Osteocyte (in vitro differentiated cells): ENCODE results near the gene CFAP46. TPM values are rescaled to one million over a fixed set of nuclear protein-coding genes. Genes with fewer than 3 reads are reported as not detected.
"Not testable (repeated sequence)": the region's sequence is repeated elsewhere in the genome, so short reads cannot be mapped to it uniquely, and the experiment has no call there.

Source experiments
- DNase-seq: peaks from one replicate; pipeline ENCODE4 v3.0.0; 2021; ENCODE audit warnings: mixed read lengths; ENCODE audit not compliant: unreplicated experiment; ENCODE audit errors: extremely low spot score
- H3K27ac Mint-ChIP-seq: one replicate; pipeline ENCODE4 v1.8.0; 2021; ENCODE audit warnings: mild to moderate bottlenecking, mixed read lengths; ENCODE audit not compliant: unreplicated experiment
- H3K27me3 Mint-ChIP-seq: one replicate; pipeline ENCODE4 v1.8.0; 2021; ENCODE audit warnings: mixed read lengths; ENCODE audit not compliant: unreplicated experiment
- H3K36me3 Mint-ChIP-seq: one replicate; pipeline ENCODE4 v1.8.0; 2021; ENCODE audit warnings: mixed read lengths; ENCODE audit not compliant: unreplicated experiment
- H3K4me1 Mint-ChIP-seq: one replicate; pipeline ENCODE4 v1.8.0; 2021; ENCODE audit warnings: mixed read lengths; ENCODE audit not compliant: unreplicated experiment
- H3K4me3 Mint-ChIP-seq: one replicate; pipeline ENCODE4 v1.8.0; 2021; ENCODE audit warnings: mild to moderate bottlenecking, moderate library complexity, mixed read lengths; ENCODE audit not compliant: unreplicated experiment
- H3K9me3 Mint-ChIP-seq: one replicate; pipeline ENCODE4 v1.8.0; 2021; ENCODE audit warnings: mixed read lengths; ENCODE audit not compliant: unreplicated experiment
- total RNA-seq: library from RNA; stranded (reverse); gene quantifications from 2 replicates; pipeline ENCODE4 v1.2.1, GENCODE V29; 2021
- TF ChIP-seq, protein P1 (sequence below): fragments of 200-600 bp; sonication (generic); IDR thresholded peaks from 2 replicates; pipeline ENCODE4 v1.5.0; 2021; ENCODE audit warnings: antibody characterized with exemption, mild to moderate bottlenecking, moderate library complexity

Gene CFAP46
- total RNA-seq, 1 donor from 2014 or later: 0.56 TPM

DNA sequence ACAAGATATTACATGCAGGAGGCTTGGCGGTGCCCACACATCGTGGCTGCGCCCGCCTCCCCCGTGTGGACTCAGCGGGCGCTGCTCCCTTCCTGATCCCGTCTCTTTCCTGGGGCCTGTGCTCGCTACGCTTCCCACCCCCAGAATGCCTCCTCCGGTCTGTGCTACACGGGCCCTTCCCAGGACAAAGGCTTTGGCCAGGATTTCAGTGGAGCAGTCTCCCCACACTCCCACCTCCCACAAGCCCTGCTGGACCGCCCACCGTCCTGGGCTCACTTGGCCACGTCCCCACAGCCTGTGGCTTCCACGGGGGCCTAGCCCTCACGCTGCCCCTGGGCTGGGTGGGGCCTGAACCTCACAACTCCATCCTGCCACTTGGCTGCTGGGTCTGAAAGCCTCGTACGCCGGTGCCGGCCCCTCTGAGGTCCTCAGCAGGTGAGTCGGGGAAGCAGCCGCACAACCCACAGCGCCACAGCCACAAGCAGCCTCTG is 17.3 kb downstream of the CFAP46 start:
- H3K36me3 Mint-ChIP-seq: no peaks in the 10 kb centered on the region
- H3K27ac Mint-ChIP-seq: no peak overlapping the region
- H3K4me3 Mint-ChIP-seq: no peak overlapping the region
- H3K9me3 Mint-ChIP-seq: no peaks in the 10 kb centered on the region
- DNase-seq: no peak
- TF ChIP-seq, protein P1, sequence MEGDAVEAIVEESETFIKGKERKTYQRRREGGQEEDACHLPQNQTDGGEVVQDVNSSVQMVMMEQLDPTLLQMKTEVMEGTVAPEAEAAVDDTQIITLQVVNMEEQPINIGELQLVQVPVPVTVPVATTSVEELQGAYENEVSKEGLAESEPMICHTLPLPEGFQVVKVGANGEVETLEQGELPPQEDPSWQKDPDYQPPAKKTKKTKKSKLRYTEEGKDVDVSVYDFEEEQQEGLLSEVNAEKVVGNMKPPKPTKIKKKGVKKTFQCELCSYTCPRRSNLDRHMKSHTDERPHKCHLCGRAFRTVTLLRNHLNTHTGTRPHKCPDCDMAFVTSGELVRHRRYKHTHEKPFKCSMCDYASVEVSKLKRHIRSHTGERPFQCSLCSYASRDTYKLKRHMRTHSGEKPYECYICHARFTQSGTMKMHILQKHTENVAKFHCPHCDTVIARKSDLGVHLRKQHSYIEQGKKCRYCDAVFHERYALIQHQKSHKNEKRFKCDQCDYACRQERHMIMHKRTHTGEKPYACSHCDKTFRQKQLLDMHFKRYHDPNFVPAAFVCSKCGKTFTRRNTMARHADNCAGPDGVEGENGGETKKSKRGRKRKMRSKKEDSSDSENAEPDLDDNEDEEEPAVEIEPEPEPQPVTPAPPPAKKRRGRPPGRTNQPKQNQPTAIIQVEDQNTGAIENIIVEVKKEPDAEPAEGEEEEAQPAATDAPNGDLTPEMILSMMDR: no peak
- H3K27me3 Mint-ChIP-seq: no peaks in the 10 kb centered on the region
- H3K4me1 Mint-ChIP-seq: no peaks in the 10 kb centered on the region

DNA sequence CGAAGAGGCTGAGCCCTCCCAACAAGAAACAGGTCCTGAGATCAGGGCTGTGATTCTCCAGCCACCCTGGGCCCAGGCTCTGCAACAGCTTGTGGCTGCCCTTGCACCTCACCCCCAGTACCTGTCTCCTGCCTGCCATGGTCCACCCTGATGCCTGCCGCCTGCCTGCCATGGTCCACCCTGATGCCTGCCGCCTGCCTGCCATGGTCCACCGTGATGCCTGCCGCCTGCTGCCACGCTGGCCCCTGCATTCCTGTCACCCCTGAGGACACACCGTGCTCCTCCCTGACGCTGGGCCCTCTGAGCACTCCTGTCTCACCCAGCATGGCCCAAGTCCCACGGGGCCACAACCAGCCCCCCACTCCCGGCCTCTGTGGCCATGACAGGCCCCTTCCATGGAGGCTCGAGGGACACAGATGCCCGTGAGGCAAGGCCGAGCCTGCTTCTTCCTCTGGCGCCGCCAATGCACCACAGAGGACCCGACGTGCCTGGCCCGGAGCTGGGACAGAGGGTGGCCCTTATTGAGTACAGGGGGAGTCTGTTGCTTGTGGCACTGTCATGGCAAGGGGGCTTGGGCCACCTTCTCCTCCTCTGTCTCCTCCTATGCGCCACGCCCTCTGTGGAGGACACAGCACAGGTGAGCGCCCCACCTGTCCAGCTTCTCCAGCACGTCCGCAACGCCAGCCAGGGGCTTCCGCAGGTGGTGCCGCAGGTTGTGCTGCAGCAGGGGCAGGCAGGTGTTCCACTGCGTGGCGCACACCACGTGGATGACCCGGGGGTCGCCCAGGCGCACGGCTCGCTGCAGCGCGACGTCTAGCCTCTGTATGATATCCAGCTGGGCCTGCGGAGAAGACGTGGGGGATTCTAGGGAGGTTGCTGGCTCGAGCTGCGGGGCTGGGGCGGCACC is 18.1 kb downstream of the CFAP46 start:
- TF ChIP-seq, protein P1: no peak
- H3K4me3 Mint-ChIP-seq: no peak overlapping the region
- DNase-seq: no peak

DNA sequence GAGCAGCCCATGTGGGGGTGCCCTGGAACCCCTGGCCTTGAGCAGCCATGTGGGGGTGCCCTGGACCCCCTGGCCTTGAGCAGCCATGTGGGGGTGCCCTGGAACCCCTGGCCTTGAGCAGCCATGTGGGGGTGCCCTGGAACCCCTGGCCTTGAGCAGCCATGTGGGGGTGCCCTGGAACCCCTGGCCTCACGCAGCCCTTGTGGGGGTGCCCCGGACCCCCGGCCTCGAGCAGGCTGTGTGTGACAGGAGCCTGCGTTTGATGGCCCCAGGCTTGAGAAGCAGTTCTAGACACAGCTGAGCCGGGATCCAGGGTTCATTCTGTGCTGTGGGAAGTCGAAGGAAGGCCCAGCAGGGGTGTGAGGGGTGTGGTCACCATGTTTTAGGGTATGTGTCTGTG is 19.0 kb downstream of the CFAP46 start:
- not testable (repeated sequence) for H3K4me1 Mint-ChIP-seq, DNase-seq, H3K27me3 Mint-ChIP-seq, H3K27ac Mint-ChIP-seq, H3K36me3 Mint-ChIP-seq, H3K9me3 Mint-ChIP-seq, H3K4me3 Mint-ChIP-seq

More for the DNA sequence above, 18.1 kb downstream of the CFAP46 start:
- Mint-ChIP-seq H3K27me3 (no peaks in the 10 kb centered on the region), H3K9me3 (no peaks in the 10 kb centered on the region), H3K27ac (no peak overlapping the region), H3K4me1 (no peaks in the 10 kb centered on the region), H3K36me3 (no peaks in the 10 kb centered on the region)

DNA sequence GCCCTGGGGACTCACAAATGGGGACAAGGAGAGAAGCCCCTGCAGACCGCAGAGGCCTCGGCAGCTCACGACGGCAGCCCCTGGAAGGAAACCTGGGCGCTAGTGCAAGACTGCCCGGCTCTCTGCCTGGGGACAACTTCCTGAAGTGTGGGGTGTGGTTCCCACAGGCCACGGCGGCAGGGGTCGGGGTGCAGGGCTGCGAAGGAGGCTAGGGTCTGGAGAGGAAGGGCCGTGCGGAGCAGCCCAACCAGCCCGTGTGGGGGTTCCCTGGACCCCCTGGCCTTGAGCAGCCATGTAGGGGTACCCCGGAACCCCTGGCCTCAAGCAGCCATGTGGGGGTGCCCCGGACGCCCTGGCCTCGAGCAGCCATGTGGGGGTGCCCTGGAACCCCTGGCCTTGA is 19.5 kb downstream of the CFAP46 start:
- TF ChIP-seq, protein P1: no peak
- no peak overlapping the region for H3K27ac Mint-ChIP-seq
- no peak overlapping the region for H3K4me3 Mint-ChIP-seq
- H3K9me3 Mint-ChIP-seq: no peaks in the 10 kb centered on the region
- no peaks in the 10 kb centered on the region for H3K27me3 Mint-ChIP-seq
- H3K4me1 Mint-ChIP-seq: no peaks in the 10 kb centered on the region
- H3K36me3 Mint-ChIP-seq: no peaks in the 10 kb centered on the region
- no peak for DNase-seq

DNA sequence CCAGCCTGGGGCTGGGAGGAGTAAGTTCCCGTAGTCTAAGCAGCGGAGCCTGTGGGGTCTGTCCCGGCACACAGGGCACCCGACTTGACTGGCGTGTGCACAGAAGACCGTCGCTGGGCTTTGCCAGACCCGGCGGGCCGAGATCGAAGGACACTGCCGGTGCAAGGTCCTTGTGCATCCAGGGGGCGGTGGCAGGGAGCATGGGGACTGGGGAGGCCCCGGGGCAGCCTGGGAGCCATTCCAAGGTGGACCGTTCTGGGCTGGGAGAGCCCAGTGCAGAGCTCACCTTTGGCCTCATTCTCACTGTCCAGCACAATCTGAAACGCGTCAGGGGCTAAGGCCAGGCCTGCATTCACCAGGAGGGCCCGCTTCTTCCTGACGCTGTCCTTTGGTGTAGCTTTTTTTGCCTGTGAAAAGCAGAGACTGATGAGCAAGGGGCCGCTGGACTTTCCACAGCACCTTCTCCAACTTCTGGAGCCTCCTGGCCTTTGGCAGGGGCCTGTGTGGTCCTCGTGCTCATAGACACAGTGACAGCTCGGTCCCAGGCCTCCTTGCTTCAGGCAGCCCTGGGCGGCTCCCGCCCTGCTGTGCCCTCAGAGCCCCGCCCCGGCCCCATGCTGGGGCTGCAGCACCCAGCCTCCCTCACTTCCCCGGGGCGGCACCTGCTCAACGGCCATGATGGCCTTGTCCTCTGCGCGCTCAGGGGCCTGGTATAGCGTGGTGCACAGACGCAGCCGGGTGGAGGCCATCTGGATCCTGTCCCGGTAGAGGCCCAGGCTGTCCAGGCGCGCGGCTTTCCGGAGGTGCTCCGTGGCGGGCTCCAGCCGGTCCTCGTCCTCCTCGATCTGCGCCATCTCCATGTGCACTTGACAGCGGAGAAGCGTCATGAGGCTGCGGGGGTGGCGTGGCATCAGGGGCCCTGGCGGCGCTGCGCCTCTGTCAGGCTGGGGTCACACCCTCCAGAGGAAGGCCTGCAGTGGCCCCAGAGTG is 20.3 kb downstream of the CFAP46 start:
- Mint-ChIP-seq H3K27me3 (no peaks in the 10 kb centered on the region), H3K36me3 (no peaks in the 10 kb centered on the region), H3K4me3 (no peak overlapping the region), H3K4me1 (no peaks in the 10 kb centered on the region), H3K27ac (no peak overlapping the region), H3K9me3 (no peaks in the 10 kb centered on the region)
- DNase-seq: no peak
- TF ChIP-seq, protein P1: no peak
